PC-3 (cell line): ENCODE measurements around the gene SFSWAP. TPM values are rescaled to one million over a fixed set of nuclear protein-coding genes. Genes with fewer than 3 reads are reported as not detected.

Experiments used
- ATAC-seq: fragments of 200-7000 bp; cut with Tn5 transposase; 2 replicates; pipeline ENCODE4 v1.9.1; 2020; ENCODE audit warnings: mild to moderate bottlenecking, moderate library complexity
- BruUV-seq: library from RNA; stranded (reverse); fragments of 400-500 nt; replicated peaks from 2 replicates; lab custom pipeline; 2021; lab: Mats Ljungman, UMichigan
- CTCF ChIA-PET: fragments of 300-600 bp; sonication (Branson Sonifier 250); formaldehyde crosslinking; loops from one replicate; lab custom pipeline; 2022; ENCODE audit warnings: antibody characterized with exemption; lab: Charles Lee
- POLR2A ChIA-PET: fragments of 300-600 bp; sonication (Branson Sonifier 250); formaldehyde crosslinking; loops from one replicate; lab custom pipeline; 2022; ENCODE audit warnings: antibody characterized with exemption; ENCODE audit not compliant: unreplicated experiment; lab: Charles Lee
- DNase-seq: peaks from one replicate; pipeline ENCODE4 v3.0.0-alpha.2; 2015
- H2AFZ ChIP-seq: fragments of 300-600 bp; sonication (generic); 2 replicates; pipeline ENCODE4 v1.6.0; 2016; ENCODE audit warnings: antibody characterized with exemption, low read length
- H3F3A ChIP-seq: fragments of 300-600 bp; sonication (generic); one replicate; pipeline ENCODE4 v1.6.0; 2017; ENCODE audit warnings: antibody characterized with exemption, low read length, control low read depth, mild to moderate bottlenecking; ENCODE audit not compliant: unreplicated experiment
- H3K27ac ChIP-seq: fragments of 300-600 bp; sonication (generic); 2 replicates; pipeline ENCODE4 v1.5.1; 2016; ENCODE audit warnings: mild to moderate bottlenecking, low read length
- H3K27me3 ChIP-seq: fragments of 300-600 bp; sonication (generic); 2 replicates; pipeline ENCODE4 v1.6.1; 2016; ENCODE audit warnings: low read length, mixed read lengths
- H3K36me3 ChIP-seq: fragments of 300-600 bp; sonication (generic); 2 replicates; pipeline ENCODE4 v1.6.1; 2016; ENCODE audit warnings: low read depth, mixed run types, low read length, mixed read lengths
- H3K4me1 ChIP-seq: fragments of 300-600 bp; sonication (generic); 2 replicates; pipeline ENCODE4 v1.5.1; 2016; ENCODE audit warnings: low read length; ENCODE audit not compliant: insufficient read depth
- H3K4me2 ChIP-seq: fragments of 300-600 bp; sonication (generic); 2 replicates; pipeline ENCODE4 v1.6.0; 2016; ENCODE audit warnings: low read length
- H3K4me3 ChIP-seq: fragments of 300-600 bp; sonication (generic); 2 replicates; pipeline ENCODE4 v1.5.1; 2016; ENCODE audit warnings: mild to moderate bottlenecking, low read length, mixed read lengths
- H3K79me2 ChIP-seq: fragments of 300-600 bp; sonication (generic); 2 replicates; pipeline ENCODE4 v1.6.1; 2017; ENCODE audit warnings: low read length, mixed read lengths
- H3K9ac ChIP-seq: fragments of 300-600 bp; sonication (generic); 2 replicates; pipeline ENCODE4 v1.6.0; 2016; ENCODE audit warnings: mild to moderate bottlenecking, low read length
- H3K9me2 ChIP-seq: fragments of 300-600 bp; sonication (generic); replicated peaks from 2 replicates; pipeline ENCODE4 v1.6.1; 2016; ENCODE audit warnings: mixed run types, low read length, mixed read lengths
- H3K9me3 ChIP-seq: fragments of 300-600 bp; sonication (generic); 2 replicates; pipeline ENCODE4 v1.6.1; 2016; ENCODE audit warnings: low read length, mixed read lengths
- H4K20me1 ChIP-seq: fragments of 300-600 bp; sonication (generic); 2 replicates; pipeline ENCODE4 v1.6.1; 2016; ENCODE audit warnings: low read length, mixed read lengths
- CTCF ChIP-seq: fragments of 300-600 bp; sonication (generic); conservative IDR thresholded peaks from 2 replicates; pipeline ENCODE4 v1.5.1; 2017; ENCODE audit warnings: antibody characterized with exemption, low read depth, mild to moderate bottlenecking, low read length
- EZH2 ChIP-seq: fragments of 300-600 bp; sonication (generic); IDR thresholded peaks from one replicate; pipeline ENCODE4 v1.6.1; 2017; ENCODE audit warnings: antibody characterized with exemption, mild to moderate bottlenecking, low read length; ENCODE audit not compliant: unreplicated experiment
- EZH2phosphoT487 ChIP-seq: fragments of 300-600 bp; sonication (generic); IDR thresholded peaks from 2 replicates; pipeline ENCODE4 v1.6.1; 2018; ENCODE audit warnings: mild to moderate bottlenecking, antibody characterized with exemption, low read length, borderline replicate concordance
- intact Hi-C: fragments of 100-400 bp; cut with micrococcal nuclease; formaldehyde crosslinking; loops from 2 replicates; pipeline ENCODE4 v1.9.0; 2023
- total RNA-seq: library from RNA; depleted of rRNA; stranded (reverse); fragments of >200 nt; gene quantifications from 2 replicates; pipeline ENCODE4 v1.2.3, GENCODE V29; 2014

Gene SFSWAP
- total RNA-seq, 1 experiment from 2014 or later, result 57.5 TPM

- Histone ChIP-seq H3K4me2 (no peak overlapping the region), H3K4me1 (no peaks in the 10 kb centered on the region), H3K79me2 (no peaks in the 10 kb centered on the region), H3K9me2 (no peaks in the 10 kb centered on the region), H3K36me3 (peaks cover 41% of the 10 kb centered on the region), H3K4me3 (no peak overlapping the region), H3K27ac (no peak overlapping the region), H3K9me3 (no peaks in the 10 kb centered on the region), H4K20me1 (no peaks in the 10 kb centered on the region), H2AFZ (no peak overlapping the region), H3K27me3 (no peaks in the 10 kb centered on the region), H3K9ac (no peak overlapping the region), H3F3A (no peaks in the 10 kb centered on the region)
- ChIA-PET CTCF (no interaction called here), POLR2A (interaction anchor here (0.6 kb wide), 1 partner anchor 180 kb away, joined by 3 read pairs; no protein-coding TSS in a partner anchor)
- no TSS peak for BruUV-seq
- TF ChIP-seq EZH2phosphoT487 (no peak), CTCF (no peak)
- DNase-seq (no peak), ATAC-seq (no peak)
- intact Hi-C loops, result no loop called here
These were observed 36.6 kb downstream of the SFSWAP start for GRCh38 chr12:131747276-131748177.

- no peaks in the 10 kb centered on the region for H3K9me3 ChIP-seq
- no peaks in the 10 kb centered on the region for H3K79me2 ChIP-seq
- BruUV-seq, result no TSS peak
- H2AFZ ChIP-seq, result no peak overlapping the region
- H3F3A ChIP-seq, result no peaks in the 10 kb centered on the region
- ATAC-seq (no peak), DNase-seq (no peak)
- no peak overlapping the region for H3K9ac ChIP-seq
- H4K20me1 ChIP-seq, result no peaks in the 10 kb centered on the region
- H3K27ac ChIP-seq, result no peak overlapping the region
- peaks cover 37% of the 10 kb centered on the region for H3K36me3 ChIP-seq
- no peaks in the 10 kb centered on the region for H3K9me2 ChIP-seq
- TF ChIP-seq EZH2phosphoT487, result no peak
- no peak for TF ChIP-seq EZH2
- TF ChIP-seq CTCF, result no peak
- ChIA-PET CTCF (no interaction called here), POLR2A (no interaction called here)
- no peaks in the 10 kb centered on the region for H3K4me1 ChIP-seq
- intact Hi-C loops, result no loop called here
- H3K4me3 ChIP-seq, result no peak overlapping the region
- no peaks in the 10 kb centered on the region for H3K27me3 ChIP-seq
- H3K4me2 ChIP-seq, result no peak overlapping the region
These were observed 38.9 kb downstream of the SFSWAP start for GRCh38 chr12:131749618-131750315.

- Histone ChIP-seq H3K9me3 (no peaks in the 10 kb centered on the region), H3K36me3 (peaks cover 40% of the 10 kb centered on the region), H3K79me2 (no peaks in the 10 kb centered on the region), H3K9me2 (no peaks in the 10 kb centered on the region), H3K27me3 (no peaks in the 10 kb centered on the region), H3F3A (no peaks in the 10 kb centered on the region), H4K20me1 (no peaks in the 10 kb centered on the region), H3K4me2 (no peak overlapping the region), H3K4me3 (no peak overlapping the region), H3K27ac (no peak overlapping the region), H3K4me1 (no peaks in the 10 kb centered on the region), H2AFZ (no peak overlapping the region), H3K9ac (no peak overlapping the region)
- intact Hi-C loops, result no loop called here
- ATAC-seq (no peak), DNase-seq (no peak)
- POLR2A ChIA-PET, result no interaction called here
- CTCF ChIA-PET, result no interaction called here
- TF ChIP-seq EZH2phosphoT487 (no peak), EZH2 (no peak)
- no TSS peak for BruUV-seq
These were observed 40.4 kb downstream of the SFSWAP start for GRCh38 chr12:131751335-131751734.
